BLaER1 treated with 17β-estradiol and CSF1 and Interleukin-3, amounts not matched to agents 10 nM and 100 nM (cell line): Measurements from ENCODE around the gene LDLRAD3.
"Not testable (repeated sequence)": the region's sequence is repeated elsewhere in the genome, so short reads cannot be mapped to it uniquely, and the experiment has no call there.

Experiments used
- H3K27ac ChIP-seq, 11 experiments: shearing (Covaris generic); formaldehyde crosslinking; 2 replicates each; pipeline ENCODE4 v1.8.1; 2022
- H3K27me3 ChIP-seq, 11 experiments: shearing (Covaris generic); formaldehyde crosslinking; 2 replicates each; pipeline ENCODE4 v1.8.1; 2022
- H3K36me3 ChIP-seq, 11 experiments: shearing (Covaris generic); formaldehyde crosslinking; 2 replicates each; pipeline ENCODE4 v1.8.1; 2022
- H3K4me1 ChIP-seq, 10 experiments: shearing (Covaris generic); formaldehyde crosslinking; 2 replicates each; pipeline ENCODE4 v1.8.1; 2022
- H3K4me2 ChIP-seq, 11 experiments: shearing (Covaris generic); formaldehyde crosslinking; 2 replicates each; pipeline ENCODE4 v1.8.1; 2022
- H3K4me3 ChIP-seq, 10 experiments: shearing (Covaris generic); formaldehyde crosslinking; 2 replicates each; pipeline ENCODE4 v1.8.1; 2022
- H3K9ac ChIP-seq, 11 experiments: shearing (Covaris generic); formaldehyde crosslinking; 2 replicates each; pipeline ENCODE4 v1.8.1; 2022
- H3K9me3 ChIP-seq, 11 experiments: shearing (Covaris generic); formaldehyde crosslinking; replicated peaks in 1 of 11; 2 replicates each; pipeline ENCODE4 v1.8.1; 2022
- H4K20me1 ChIP-seq, 11 experiments: shearing (Covaris generic); formaldehyde crosslinking; 2 replicates each; pipeline ENCODE4 v1.8.1; 2022
- Cebpa-rat ChIP-seq, 11 experiments: shearing (Covaris generic); IDR thresholded peaks; 2 replicates each; pipeline ENCODE4 v1.8.1; 2022

The LDLRAD3 gene

GRCh38 chr11:36044636-36045035 is 100.8 kb downstream of the LDLRAD3 start:
- H3K9me3 ChIP-seq = no peaks in the 10 kb centered on the region
- no peak overlapping the region for H3K4me3 ChIP-seq
- H3K4me2 ChIP-seq = no peak overlapping the region
- no peak overlapping the region for H3K27ac ChIP-seq
- H4K20me1 ChIP-seq = peaks cover 0 to 24% (median 0%) of the 10 kb centered on the region in 11 experiments; a peak in 5 of 22 replicates
- no peak for TF ChIP-seq Cebpa-rat (IDR thresholded peaks at IDR 0.05)
- no peak overlapping the region for H3K9ac ChIP-seq
- peaks cover 11 to 78% (median 33%) of the 10 kb centered on the region in 11 experiments; a peak in 16 of 22 replicates for H3K36me3 ChIP-seq
- peaks cover 0 to 55% (median 11%) of the 10 kb centered on the region in 10 experiments; a peak in 14 of 20 replicates for H3K4me1 ChIP-seq
- no peaks in the 10 kb centered on the region for H3K27me3 ChIP-seq

- not testable (repeated sequence) for H3K27me3 ChIP-seq, H3K4me2 ChIP-seq, H3K9ac ChIP-seq, H3K4me3 ChIP-seq, H3K27ac ChIP-seq
- peaks cover 0 to 30% (median 0%) of the 10 kb centered on the region in 11 experiments; a peak in 6 of 22 replicates for H4K20me1 ChIP-seq
- H3K4me1 ChIP-seq = peaks cover 0 to 54% (median 11%) of the 10 kb centered on the region in 10 experiments; a peak in 14 of 20 replicates
- H3K9me3 ChIP-seq = peaks cover 0 to 11% (median 0%) of the 10 kb centered on the region in 11 experiments; a peak in 5 of 22 replicates
- peaks cover 23 to 82% (median 39%) of the 10 kb centered on the region in 11 experiments; a peak in 19 of 22 replicates for H3K36me3 ChIP-seq
These were observed 102.1 kb downstream of the LDLRAD3 start for GRCh38 chr11:36045945-36046344.

GRCh38 chr11:36046932-36047331 is 103.1 kb downstream of the LDLRAD3 start:
- H3K4me2 ChIP-seq = no peak overlapping the region
- H3K36me3 ChIP-seq = peaks cover 26 to 85% (median 40%) of the 10 kb centered on the region in 11 experiments; a peak in 19 of 22 replicates
- H4K20me1 ChIP-seq = peaks cover 0 to 32% (median 2%) of the 10 kb centered on the region in 11 experiments; a peak in 7 of 22 replicates
- H3K4me1 ChIP-seq = peaks cover 0 to 54% (median 10%) of the 10 kb centered on the region in 10 experiments; a peak in 14 of 20 replicates
- H3K27ac ChIP-seq = no peak overlapping the region
- no peak for TF ChIP-seq Cebpa-rat (IDR thresholded peaks at IDR 0.05)
- peaks cover 0 to 13% (median 0%) of the 10 kb centered on the region in 11 experiments; a peak in 5 of 22 replicates for H3K9me3 ChIP-seq
- no peaks in the 10 kb centered on the region for H3K27me3 ChIP-seq
- no peak overlapping the region for H3K9ac ChIP-seq
- no peak overlapping the region for H3K4me3 ChIP-seq

- Histone ChIP-seq H3K36me3 (peaks cover 26 to 85% (median 40%) of the 10 kb centered on the region in 11 experiments; a peak in 19 of 22 replicates), H3K4me3 (no peak overlapping the region), H3K9me3 (peaks cover 0 to 13% (median 0%) of the 10 kb centered on the region in 11 experiments; a peak in 5 of 22 replicates), H4K20me1 (peaks cover 0 to 33% (median 3%) of the 10 kb centered on the region in 11 experiments; a peak in 6 of 22 replicates), H3K4me1 (peaks cover 0 to 54% (median 6%) of the 10 kb centered on the region in 10 experiments; a peak in 14 of 20 replicates), H3K27ac (no peak overlapping the region), H3K27me3 (no peaks in the 10 kb centered on the region), H3K4me2 (peak overlapping the region in 1 of 11 experiments; percentile 26; a peak in 1 of 22 replicates), H3K9ac (no peak overlapping the region)
- TF ChIP-seq Cebpa-rat (IDR thresholded peaks at IDR 0.05) = no peak
These were observed 103.5 kb downstream of the LDLRAD3 start for GRCh38 chr11:36047344-36047743.

GRCh38 chr11:36048496-36049247 is 104.8 kb downstream of the LDLRAD3 start:
- Histone ChIP-seq H3K9me3 (peaks cover 0 to 13% (median 0%) of the 10 kb centered on the region in 11 experiments; a peak in 5 of 22 replicates), H3K27ac (no peak overlapping the region), H3K27me3 (no peaks in the 10 kb centered on the region), H3K4me1 (peaks cover 0 to 45% (median 0%) of the 10 kb centered on the region in 10 experiments; a peak in 3 of 20 replicates), H3K36me3 (peaks cover 24 to 78% (median 34%) of the 10 kb centered on the region in 11 experiments; a peak in 19 of 22 replicates), H3K4me2 (no peak overlapping the region), H3K4me3 (no peak overlapping the region), H4K20me1 (peaks cover 0 to 34% (median 3%) of the 10 kb centered on the region in 11 experiments; a peak in 6 of 22 replicates), H3K9ac (no peak overlapping the region)
- TF ChIP-seq Cebpa-rat (IDR thresholded peaks at IDR 0.05) = no peak

GRCh38 chr11:36051235-36052144 is 107.6 kb downstream of the LDLRAD3 start:
- peaks cover 9 to 71% (median 33%) of the 10 kb centered on the region in 11 experiments; a peak in 19 of 22 replicates for H3K36me3 ChIP-seq
- H3K9me3 ChIP-seq = peaks cover 0 to 17% (median 0%) of the 10 kb centered on the region in 11 experiments; a peak in 7 of 22 replicates
- H3K4me3 ChIP-seq = no peak overlapping the region
- no peaks in the 10 kb centered on the region for H3K27me3 ChIP-seq
- TF ChIP-seq Cebpa-rat (IDR thresholded peaks at IDR 0.05) = no peak
- peaks cover 0 to 33% (median 0%) of the 10 kb centered on the region in 10 experiments; a peak in 4 of 20 replicates for H3K4me1 ChIP-seq
- peak overlapping the region in 1 of 11 experiments; percentile 16; a peak in 1 of 22 replicates for H3K4me2 ChIP-seq
- peaks cover 0 to 31% (median 0%) of the 10 kb centered on the region in 11 experiments; a peak in 6 of 22 replicates for H4K20me1 ChIP-seq
- no peak overlapping the region for H3K27ac ChIP-seq
- H3K9ac ChIP-seq = no peak overlapping the region

GRCh38 chr11:36053281-36053680 is 109.4 kb downstream of the LDLRAD3 start:
- H3K9ac ChIP-seq = no peak overlapping the region
- peaks cover 0 to 37% (median 16%) of the 10 kb centered on the region in 10 experiments; a peak in 15 of 20 replicates for H3K4me1 ChIP-seq
- H3K4me3 ChIP-seq = no peak overlapping the region
- H3K36me3 ChIP-seq = peaks cover 9 to 71% (median 40%) of the 10 kb centered on the region in 11 experiments; a peak in 19 of 22 replicates
- peaks cover 0 to 20% (median 0%) of the 10 kb centered on the region in 11 experiments; a peak in 6 of 22 replicates for H4K20me1 ChIP-seq
- peaks cover 0 to 35% (median 12%) of the 10 kb centered on the region in 11 experiments; a peak in 15 of 22 replicates for H3K9me3 ChIP-seq
- TF ChIP-seq Cebpa-rat (IDR thresholded peaks at IDR 0.05) = no peak
- no peak overlapping the region for H3K27ac ChIP-seq
- no peaks in the 10 kb centered on the region for H3K27me3 ChIP-seq
- no peak overlapping the region for H3K4me2 ChIP-seq

GRCh38 chr11:36053862-36054261 is 110.0 kb downstream of the LDLRAD3 start:
- Histone ChIP-seq H3K4me3 (no peak overlapping the region), H4K20me1 (peaks cover 0 to 16% (median 0%) of the 10 kb centered on the region in 11 experiments; a peak in 6 of 22 replicates), H3K9ac (no peak overlapping the region), H3K27ac (no peak overlapping the region), H3K4me1 (peaks cover 0 to 40% (median 18%) of the 10 kb centered on the region in 10 experiments; a peak in 15 of 20 replicates), H3K4me2 (no peak overlapping the region), H3K9me3 (peaks cover 4 to 41% (median 18%) of the 10 kb centered on the region in 11 experiments; a peak in 21 of 22 replicates), H3K27me3 (no peaks in the 10 kb centered on the region), H3K36me3 (peaks cover 12 to 71% (median 42%) of the 10 kb centered on the region in 11 experiments; a peak in 20 of 22 replicates)
- TF ChIP-seq Cebpa-rat (IDR thresholded peaks at IDR 0.05) = no peak
